Measurements from ENCODE around the gene RPN2.

DNA sequence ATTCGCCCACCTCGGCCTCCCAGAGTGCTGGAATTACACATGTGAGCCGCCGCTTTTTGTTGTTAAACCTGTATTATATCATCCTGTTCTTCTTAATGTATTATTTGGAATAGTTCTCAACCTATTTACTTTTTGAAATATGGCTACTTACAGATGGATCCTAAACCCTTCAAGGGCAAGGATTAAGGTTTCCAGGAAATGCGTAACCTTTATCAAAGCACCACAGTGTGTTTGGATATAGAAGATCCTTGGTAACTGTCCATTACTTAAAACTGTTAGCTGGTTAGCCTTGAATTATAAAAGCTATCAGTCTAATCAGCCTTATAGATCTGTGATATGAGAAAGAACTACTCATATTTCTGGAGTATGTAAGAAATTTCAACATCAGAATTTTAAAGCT, 12.3 kb upstream of the RPN2 start:
- TF ChIP-seq EP300 (conservative IDR thresholded peaks at IDR 0.05; ENCODE audit: poor library complexity, severe bottlenecking): no peak
- TF ChIP-seq, protein P1, sequence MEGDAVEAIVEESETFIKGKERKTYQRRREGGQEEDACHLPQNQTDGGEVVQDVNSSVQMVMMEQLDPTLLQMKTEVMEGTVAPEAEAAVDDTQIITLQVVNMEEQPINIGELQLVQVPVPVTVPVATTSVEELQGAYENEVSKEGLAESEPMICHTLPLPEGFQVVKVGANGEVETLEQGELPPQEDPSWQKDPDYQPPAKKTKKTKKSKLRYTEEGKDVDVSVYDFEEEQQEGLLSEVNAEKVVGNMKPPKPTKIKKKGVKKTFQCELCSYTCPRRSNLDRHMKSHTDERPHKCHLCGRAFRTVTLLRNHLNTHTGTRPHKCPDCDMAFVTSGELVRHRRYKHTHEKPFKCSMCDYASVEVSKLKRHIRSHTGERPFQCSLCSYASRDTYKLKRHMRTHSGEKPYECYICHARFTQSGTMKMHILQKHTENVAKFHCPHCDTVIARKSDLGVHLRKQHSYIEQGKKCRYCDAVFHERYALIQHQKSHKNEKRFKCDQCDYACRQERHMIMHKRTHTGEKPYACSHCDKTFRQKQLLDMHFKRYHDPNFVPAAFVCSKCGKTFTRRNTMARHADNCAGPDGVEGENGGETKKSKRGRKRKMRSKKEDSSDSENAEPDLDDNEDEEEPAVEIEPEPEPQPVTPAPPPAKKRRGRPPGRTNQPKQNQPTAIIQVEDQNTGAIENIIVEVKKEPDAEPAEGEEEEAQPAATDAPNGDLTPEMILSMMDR (IDR thresholded peaks at IDR 0.05; ENCODE audit: poor library complexity, severe bottlenecking): no peak
- TF ChIP-seq EZH2 (IDR thresholded peaks at IDR 0.05; ENCODE audit: borderline replicate concordance, insufficient read depth, low read length, poor library complexity, severe bottlenecking): no peak
- no peak for TF ChIP-seq POLR2AphosphoS5 (IDR thresholded peaks at IDR 0.05)
- TF ChIP-seq TAF1 (IDR thresholded peaks at IDR 0.05; ENCODE audit: low read depth): no peak

Measured in neural cell (in vitro differentiated cells).